ENCODE results near the gene LTBP2.

GRCh38 chr14:74542056-74542685, 69.9 kb downstream of the LTBP2 start:
- TF ChIP-seq CTCF (IDR thresholded peaks at IDR 0.05; ENCODE audit: poor library complexity, severe bottlenecking) (no peak), EZH2 (IDR thresholded peaks at IDR 0.05; ENCODE audit: borderline replicate concordance, insufficient read depth, low read length, poor library complexity, severe bottlenecking) (no peak), POLR2AphosphoS5 (IDR thresholded peaks at IDR 0.05) (no peak), REST (IDR thresholded peaks at IDR 0.05; ENCODE audit: borderline replicate concordance) (no peak), SMC3 (conservative IDR thresholded peaks at IDR 0.05; ENCODE audit: poor library complexity) (no peak), RAD21 (conservative IDR thresholded peaks at IDR 0.05) (no peak)

Measured in neural cell (in vitro differentiated cells).